ENCODE data around the gene TMEM81. TPM values are rescaled to one million over a fixed set of nuclear protein-coding genes. Genes with fewer than 3 reads are reported as not detected.

The TMEM81 gene
- polyA plus RNA-seq, 1 donor (not counting 4 experiments of a cell fraction or from before 2014, with no cell fraction given) = 1.4 TPM

GRCh38 chr1:205109711-205110110, 25.5 kb upstream of the TMEM81 start:
- H3K4me1 ChIP-seq (ENCODE audit: control insufficient read depth, extremely low read depth, insufficient read depth, low read length) = no peaks in the 10 kb centered on the region
- no peaks in the 10 kb centered on the region for H3K9me1 ChIP-seq (ENCODE audit: control insufficient read depth, extremely low read depth, insufficient read depth, low read length)
- no peaks in the 10 kb centered on the region for H4K20me1 ChIP-seq (ENCODE audit: control insufficient read depth, extremely low read depth, insufficient read depth, low read length)
- no peak overlapping the region for H3K4me2 ChIP-seq (ENCODE audit: control insufficient read depth, extremely low read depth, insufficient read depth, low read depth, low read length)
- DNase-seq (ENCODE audit: low read depth, low spot score) (no peak), FAIRE-seq (no peak)
- H3K9me3 ChIP-seq (ENCODE audit: control insufficient read depth, low read depth, low read length) = no peaks in the 10 kb centered on the region
- no peak overlapping the region for H3K4me3 ChIP-seq (ENCODE audit: control insufficient read depth in 2 of 3, extremely low read depth in 1 of 3, insufficient read depth in 2 of 3, low read depth in 1 of 3, low read length in 3 of 3)
- peaks cover 0 to 11% of the 10 kb centered on the region in 2 experiments for H3K36me3 ChIP-seq (ENCODE audit: control insufficient read depth in 2 of 2, extremely low read depth in 1 of 2, insufficient read depth in 2 of 2, low read length in 2 of 2)
- peaks cover 2% of the 10 kb centered on the region for H3K79me2 ChIP-seq (ENCODE audit: control insufficient read depth, insufficient read depth, low read length)
- H3K9ac ChIP-seq (ENCODE audit: control insufficient read depth, extremely low read depth, insufficient read depth, low read length) = no peak overlapping the region
- no peak overlapping the region for H2AFZ ChIP-seq (ENCODE audit: control insufficient read depth, low read length)
- TF ChIP-seq CTCF (optimal IDR thresholded peaks at IDR 0.05 in 1 of 3, IDR thresholded peaks at IDR 0.05 in 1 of 3, conservative IDR thresholded peaks at IDR 0.05 in 1 of 3; ENCODE audit: extremely low read depth in 1 of 3, insufficient read depth in 2 of 3, low read length in 3 of 3) = no peak
- no peak for TF ChIP-seq EZH2 (IDR thresholded peaks at IDR 0.05; ENCODE audit: low read length)
- no peaks in the 10 kb centered on the region for H3K27me3 ChIP-seq (ENCODE audit: control insufficient read depth, extremely low read depth, insufficient read depth, low read length)
- dilution Hi-C loops (cut with MboI; ENCODE audit: extremely low pct_ligation_motif_present, low sequenced_read_pairs) = no loop called here
- no peak overlapping the region for H3K27ac ChIP-seq (ENCODE audit: control insufficient read depth, insufficient read depth, low read length)

GRCh38 chr1:205109269-205109668, 25.0 kb upstream of the TMEM81 start:
- H3K36me3 ChIP-seq (ENCODE audit: control insufficient read depth in 2 of 2, extremely low read depth in 1 of 2, insufficient read depth in 2 of 2, low read length in 2 of 2) = peaks cover 2 to 11% of the 10 kb centered on the region in 2 experiments
- no peaks in the 10 kb centered on the region for H3K9me1 ChIP-seq (ENCODE audit: control insufficient read depth, extremely low read depth, insufficient read depth, low read length)
- no peak overlapping the region for H3K4me3 ChIP-seq (ENCODE audit: control insufficient read depth in 2 of 3, extremely low read depth in 1 of 3, insufficient read depth in 2 of 3, low read depth in 1 of 3, low read length in 3 of 3)
- no peak overlapping the region for H3K4me2 ChIP-seq (ENCODE audit: control insufficient read depth, extremely low read depth, insufficient read depth, low read depth, low read length)
- no peak overlapping the region for H3K9ac ChIP-seq (ENCODE audit: control insufficient read depth, extremely low read depth, insufficient read depth, low read length)
- H3K27me3 ChIP-seq (ENCODE audit: control insufficient read depth, extremely low read depth, insufficient read depth, low read length) = no peaks in the 10 kb centered on the region
- dilution Hi-C loops (cut with MboI; ENCODE audit: extremely low pct_ligation_motif_present, low sequenced_read_pairs) = no loop called here
- H3K9me3 ChIP-seq (ENCODE audit: control insufficient read depth, low read depth, low read length) = no peaks in the 10 kb centered on the region
- H4K20me1 ChIP-seq (ENCODE audit: control insufficient read depth, extremely low read depth, insufficient read depth, low read length) = no peaks in the 10 kb centered on the region
- FAIRE-seq = no peak
- H2AFZ ChIP-seq (ENCODE audit: control insufficient read depth, low read length) = no peak overlapping the region
- DNase-seq (ENCODE audit: low read depth, low spot score) = no peak
- no peaks in the 10 kb centered on the region for H3K4me1 ChIP-seq (ENCODE audit: control insufficient read depth, extremely low read depth, insufficient read depth, low read length)
- H3K27ac ChIP-seq (ENCODE audit: control insufficient read depth, insufficient read depth, low read length) = no peak overlapping the region
- TF ChIP-seq CTCF (optimal IDR thresholded peaks at IDR 0.05 in 1 of 3, IDR thresholded peaks at IDR 0.05 in 1 of 3, conservative IDR thresholded peaks at IDR 0.05 in 1 of 3; ENCODE audit: extremely low read depth in 1 of 3, insufficient read depth in 2 of 3, low read length in 3 of 3) (no peak), EZH2 (IDR thresholded peaks at IDR 0.05; ENCODE audit: low read length) (no peak)
- peaks cover 2% of the 10 kb centered on the region for H3K79me2 ChIP-seq (ENCODE audit: control insufficient read depth, insufficient read depth, low read length)

Measured in keratinocyte (primary cell).